ENCODE measurements around the gene TELO2.
A peak's percentile ranks its signal among the peaks of the same experiment; 100 is the strongest.

TELO2 gene

DNA sequence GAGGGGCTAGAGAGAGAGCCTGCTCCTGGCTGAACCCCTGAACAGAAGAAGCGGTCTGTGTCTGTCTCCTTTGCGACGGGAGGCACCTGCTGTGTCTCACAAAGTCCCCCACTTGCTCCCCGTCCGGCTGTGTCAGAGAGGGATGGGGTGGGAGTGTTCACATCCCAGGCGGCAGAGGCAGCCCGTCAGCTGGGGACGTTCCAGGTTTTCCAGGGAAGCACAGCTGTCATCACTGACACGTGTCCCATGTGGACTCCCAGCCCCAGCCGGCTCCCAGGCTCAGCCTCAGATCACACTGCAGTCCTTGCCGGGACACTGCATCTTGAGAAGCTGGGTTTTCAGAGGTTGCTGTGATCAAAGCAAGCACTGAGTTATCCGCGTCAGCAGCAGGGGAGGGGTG is 1.6 kb downstream of the TELO2 start:
- intact Hi-C loops (cut with DNase I) = loop anchor here (10.0 kb wide), 1 partner anchor 120 kb away; the partner anchor contains the start of genes CRAMP1 and IFT140
- peak in 3 of 10 donors; percentile 43 to 83 (median 78) for DNase-seq

DNA sequence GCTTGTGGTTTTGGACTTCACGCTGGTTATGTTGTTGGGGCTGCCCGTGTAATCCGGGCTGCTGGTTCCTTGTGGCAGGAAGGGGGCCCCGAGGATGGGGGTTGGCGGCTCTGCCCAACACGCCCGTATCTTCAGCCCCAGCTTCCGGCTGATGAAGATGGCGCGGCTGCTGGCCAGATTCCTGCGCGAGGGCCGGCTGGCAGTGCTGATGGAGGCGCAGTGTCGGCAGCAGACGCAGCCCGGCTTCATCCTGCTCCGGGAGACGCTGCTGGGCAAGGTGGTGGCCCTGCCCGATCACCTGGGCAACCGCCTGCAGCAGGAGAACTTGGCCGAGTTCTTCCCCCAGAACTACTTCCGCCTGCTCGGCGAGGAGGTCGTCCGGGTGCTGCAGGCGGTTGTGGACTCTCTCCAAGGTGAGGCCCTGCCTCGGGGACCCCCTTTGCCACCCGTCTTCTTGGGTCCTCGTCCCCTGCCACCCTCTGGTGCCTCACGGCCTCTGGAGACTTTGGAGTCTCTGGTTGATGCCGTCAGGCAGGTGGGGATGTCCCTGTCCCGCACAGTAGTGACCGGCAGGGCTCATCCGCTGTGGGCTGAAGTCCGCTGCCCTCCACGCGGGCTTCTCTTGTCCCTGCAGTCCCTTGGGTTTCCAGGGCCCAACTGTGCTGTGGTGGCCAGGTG is 2.2 kb downstream of the TELO2 start:
- DNase-seq = peak in 3 of 10 donors; percentile 43 to 71 (median 62)
- intact Hi-C loops (cut with DNase I) = loop anchor here (10.0 kb wide), 1 partner anchor 119 kb away; the partner anchor contains the start of genes CRAMP1 and IFT140

DNA sequence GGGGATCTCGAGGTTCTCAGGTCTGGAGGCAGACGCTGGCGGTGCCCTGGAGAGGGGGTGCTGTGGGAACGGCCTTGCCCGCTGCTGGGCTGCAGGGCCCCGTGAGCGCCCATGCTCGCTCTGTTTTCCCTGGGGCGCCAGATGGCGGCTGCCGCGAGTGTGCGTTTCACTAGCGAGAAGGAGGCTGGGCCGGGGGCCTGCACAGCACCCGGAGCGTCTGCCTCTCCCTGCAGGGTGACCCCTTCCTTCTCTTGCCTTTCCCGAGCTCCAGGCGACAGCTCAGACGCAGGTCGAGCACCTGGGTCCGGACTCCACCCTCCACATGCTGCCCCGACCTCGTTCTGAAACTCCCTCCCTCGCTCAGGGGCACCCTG is 2.7 kb downstream of the TELO2 start:
- intact Hi-C loops (cut with DNase I) = loop anchor here (10.0 kb wide), 1 partner anchor 119 kb away; the partner anchor contains the start of genes CRAMP1 and IFT140
- peak in 3 of 10 donors; percentile 58 to 74 (median 65) for DNase-seq

DNA sequence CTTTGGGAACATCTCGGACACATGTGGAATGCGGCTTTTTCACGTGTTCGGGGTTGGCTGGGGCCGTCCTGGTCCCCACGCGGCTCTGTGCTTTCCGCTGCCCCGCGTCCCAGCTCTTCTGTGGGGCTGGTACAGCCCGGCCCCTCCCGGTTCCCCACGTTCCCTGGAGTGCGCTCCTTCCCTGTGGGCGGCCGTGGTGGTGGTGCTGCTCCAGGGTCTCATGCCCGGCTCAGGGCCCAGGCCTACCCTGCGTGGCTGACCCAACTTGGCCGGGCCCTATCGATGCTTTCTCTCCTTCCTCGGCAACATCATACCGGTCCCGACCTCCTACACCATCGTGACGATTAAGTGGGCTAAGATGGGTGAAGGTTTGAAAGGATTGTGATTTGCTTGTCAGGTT is 3.3 kb downstream of the TELO2 start:
- intact Hi-C loops (cut with DNase I) = loop anchor here (10.0 kb wide), 1 partner anchor 118 kb away; the partner anchor contains the start of genes CRAMP1 and IFT140
- DNase-seq = peak in 1 of 10 donors; percentile 61

DNA sequence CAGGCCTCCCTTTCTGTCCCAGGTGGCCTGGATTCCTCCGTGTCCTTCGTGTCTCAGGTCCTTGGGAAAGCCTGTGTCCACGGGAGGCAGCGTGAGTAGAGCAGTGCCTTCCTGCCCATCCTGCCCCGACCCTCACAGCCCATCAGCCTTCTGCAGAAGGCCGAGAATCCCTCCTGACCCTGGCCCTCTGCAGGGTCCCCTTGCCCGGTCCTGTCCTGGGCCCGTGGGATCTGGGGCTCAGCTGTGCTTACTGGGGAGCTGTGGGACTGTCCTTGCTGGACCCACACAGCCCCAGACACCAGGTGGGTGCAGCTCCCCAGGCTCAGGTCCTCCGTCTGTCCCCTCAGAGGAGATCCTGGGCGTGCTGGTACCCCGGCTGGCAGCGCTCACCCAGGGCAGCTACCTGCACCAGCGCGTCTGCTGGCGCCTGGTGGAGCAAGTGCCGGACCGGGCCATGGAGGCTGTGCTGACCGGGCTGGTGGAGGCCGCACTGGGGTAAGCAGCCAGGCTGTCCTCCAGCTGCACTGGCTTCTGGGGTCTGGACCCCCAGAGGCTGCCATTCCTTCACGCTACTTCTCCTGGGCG is 3.9 kb downstream of the TELO2 start:
- DNase-seq = peak in 3 of 10 donors; percentile 30 to 85 (median 80)
- intact Hi-C loops (cut with DNase I) = loop anchor here (10.0 kb wide), 1 partner anchor 118 kb away; the partner anchor contains the start of genes CRAMP1 and IFT140

DNA sequence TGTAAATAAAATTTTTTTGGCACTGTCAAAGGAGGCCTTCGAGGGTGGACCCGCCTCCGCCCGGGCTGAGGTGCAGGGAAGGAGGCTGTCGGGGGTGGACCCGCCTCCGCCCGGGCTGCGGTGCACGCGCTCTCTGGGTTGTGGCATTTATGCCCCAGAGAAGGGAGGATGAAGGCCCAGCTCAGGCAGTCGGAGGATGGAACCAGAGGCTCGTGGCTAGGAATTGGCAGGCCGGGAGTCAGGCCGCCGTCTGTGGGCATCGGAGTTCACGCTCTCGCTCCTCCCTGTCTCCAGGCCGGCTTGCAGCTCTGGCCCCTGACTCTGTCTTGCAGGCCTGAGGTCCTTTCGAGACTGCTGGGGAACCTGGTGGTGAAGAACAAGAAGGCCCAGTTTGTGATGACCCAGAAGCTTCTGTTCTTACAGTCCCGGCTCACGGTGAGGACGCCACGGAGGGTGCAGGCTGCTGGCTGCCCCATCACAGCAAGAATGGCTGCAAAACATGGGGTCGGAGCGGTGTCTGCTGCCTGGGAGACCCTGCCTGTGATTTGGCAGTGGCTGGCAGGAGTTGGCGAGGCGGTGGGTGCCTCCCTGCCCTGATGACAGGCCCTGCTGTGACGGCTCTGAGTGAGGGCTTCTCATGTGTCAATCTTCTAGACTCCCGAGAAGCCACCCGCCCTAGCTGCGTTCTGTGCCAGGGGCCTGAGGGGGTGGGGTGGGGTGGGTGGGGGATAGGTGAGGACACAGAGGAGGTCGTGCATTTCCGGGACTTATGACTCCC is 5.9 kb downstream of the TELO2 start:
- intact Hi-C loops (cut with DNase I) = loop anchor here (10.0 kb wide), 1 partner anchor 116 kb away; the partner anchor contains the start of genes CRAMP1 and IFT140
- peak in 3 of 10 donors; percentile 52 to 86 (median 62) for DNase-seq

DNA sequence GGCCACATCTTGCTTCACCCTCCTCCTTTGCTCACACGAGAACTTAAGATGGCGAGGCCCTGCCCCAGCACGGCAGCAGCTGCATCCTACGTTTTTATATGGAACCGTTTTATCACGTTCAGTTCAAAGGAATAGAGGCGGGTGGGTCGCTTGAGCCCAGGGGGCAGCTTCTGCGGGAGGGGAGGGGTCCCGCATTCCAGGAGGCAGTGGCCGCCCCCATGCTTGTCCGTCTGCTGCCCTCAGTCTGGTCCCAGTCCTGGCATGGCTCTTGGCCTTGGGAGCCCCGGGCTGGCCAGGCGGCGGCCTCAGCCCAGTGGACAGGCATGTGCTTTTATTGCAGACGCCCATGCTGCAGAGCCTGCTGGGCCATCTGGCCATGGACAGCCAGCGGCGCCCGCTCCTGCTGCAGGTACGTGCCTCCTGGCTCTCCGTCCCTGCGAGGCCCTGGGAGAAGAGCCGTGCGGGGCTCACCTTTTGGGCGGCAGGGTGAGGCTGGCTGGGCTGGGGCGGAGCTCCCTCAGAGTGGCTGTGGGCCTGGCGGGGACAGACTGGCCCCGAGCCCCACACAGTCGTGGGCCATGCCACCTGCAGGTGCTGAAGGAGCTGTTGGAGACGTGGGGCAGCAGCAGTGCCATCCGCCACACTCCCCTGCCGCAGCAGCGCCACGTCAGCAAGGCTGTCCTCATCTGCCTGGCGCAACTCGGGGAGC is 6.8 kb downstream of the TELO2 start:
- DNase-seq = peak in 2 of 10 donors; percentile 59 to 70
- intact Hi-C loops (cut with DNase I) = loop anchor here (10.0 kb wide), 1 partner anchor 115 kb away; the partner anchor contains the start of genes CRAMP1 and IFT140

DNA sequence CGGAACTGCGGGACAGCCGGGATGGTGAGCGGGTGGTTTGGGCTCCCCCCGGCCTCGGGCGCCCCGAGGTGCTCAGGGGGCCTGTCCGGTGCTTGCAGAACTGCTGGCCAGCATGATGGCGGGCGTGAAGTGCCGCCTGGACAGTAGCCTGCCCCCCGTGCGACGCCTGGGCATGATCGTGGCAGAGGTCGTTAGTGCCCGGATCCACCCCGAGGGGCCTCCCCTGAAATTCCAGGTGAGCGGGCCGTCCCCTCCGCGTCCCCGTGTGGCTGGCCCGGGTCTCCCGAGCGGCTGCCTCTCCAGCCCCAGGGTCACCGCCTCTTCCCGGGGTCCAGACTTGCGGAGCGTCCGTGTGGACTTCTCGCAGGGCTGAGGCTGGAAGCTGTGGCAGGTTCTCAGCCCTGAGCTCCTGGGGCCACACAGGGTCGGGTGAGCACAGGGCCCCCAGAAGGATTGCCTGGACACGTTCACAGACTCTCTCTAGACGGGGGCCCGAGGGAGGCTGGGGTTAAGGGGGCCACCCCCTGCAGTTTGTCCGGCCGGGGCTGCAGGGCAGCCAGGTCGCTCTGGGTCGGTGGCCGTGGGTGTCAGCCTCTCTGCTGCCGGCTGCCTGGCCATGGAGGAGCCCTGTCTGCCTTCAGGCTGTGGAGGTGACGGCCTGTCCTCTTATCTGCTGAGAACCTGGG is 7.4 kb downstream of the TELO2 start:
- intact Hi-C loops (cut with DNase I) = no loop called here
- peak in 2 of 10 donors; percentile 30 to 76 for DNase-seq

DNA sequence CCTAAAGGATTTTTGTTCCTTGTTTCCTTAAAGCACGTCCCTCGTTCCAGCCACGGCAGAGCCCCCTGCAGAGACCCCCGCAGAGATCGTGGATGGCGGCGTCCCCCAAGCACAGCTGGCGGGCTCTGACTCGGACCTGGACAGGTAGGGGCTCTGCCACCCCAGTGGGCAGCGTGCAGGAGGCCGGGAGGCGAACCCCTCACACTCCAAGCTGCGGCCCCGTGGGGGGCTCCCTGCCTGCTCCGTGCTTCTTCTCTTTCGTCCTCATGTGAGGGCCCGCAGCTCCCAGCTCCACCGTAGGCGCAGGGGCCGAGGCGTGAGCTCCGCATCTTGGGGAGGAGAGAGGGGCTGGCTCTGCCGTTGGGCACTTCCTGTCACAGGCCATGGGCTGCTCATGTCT is 8.5 kb downstream of the TELO2 start:
- intact Hi-C loops (cut with DNase I) = no loop called here
- peak in 1 of 10 donors; percentile 56 for DNase-seq

DNA sequence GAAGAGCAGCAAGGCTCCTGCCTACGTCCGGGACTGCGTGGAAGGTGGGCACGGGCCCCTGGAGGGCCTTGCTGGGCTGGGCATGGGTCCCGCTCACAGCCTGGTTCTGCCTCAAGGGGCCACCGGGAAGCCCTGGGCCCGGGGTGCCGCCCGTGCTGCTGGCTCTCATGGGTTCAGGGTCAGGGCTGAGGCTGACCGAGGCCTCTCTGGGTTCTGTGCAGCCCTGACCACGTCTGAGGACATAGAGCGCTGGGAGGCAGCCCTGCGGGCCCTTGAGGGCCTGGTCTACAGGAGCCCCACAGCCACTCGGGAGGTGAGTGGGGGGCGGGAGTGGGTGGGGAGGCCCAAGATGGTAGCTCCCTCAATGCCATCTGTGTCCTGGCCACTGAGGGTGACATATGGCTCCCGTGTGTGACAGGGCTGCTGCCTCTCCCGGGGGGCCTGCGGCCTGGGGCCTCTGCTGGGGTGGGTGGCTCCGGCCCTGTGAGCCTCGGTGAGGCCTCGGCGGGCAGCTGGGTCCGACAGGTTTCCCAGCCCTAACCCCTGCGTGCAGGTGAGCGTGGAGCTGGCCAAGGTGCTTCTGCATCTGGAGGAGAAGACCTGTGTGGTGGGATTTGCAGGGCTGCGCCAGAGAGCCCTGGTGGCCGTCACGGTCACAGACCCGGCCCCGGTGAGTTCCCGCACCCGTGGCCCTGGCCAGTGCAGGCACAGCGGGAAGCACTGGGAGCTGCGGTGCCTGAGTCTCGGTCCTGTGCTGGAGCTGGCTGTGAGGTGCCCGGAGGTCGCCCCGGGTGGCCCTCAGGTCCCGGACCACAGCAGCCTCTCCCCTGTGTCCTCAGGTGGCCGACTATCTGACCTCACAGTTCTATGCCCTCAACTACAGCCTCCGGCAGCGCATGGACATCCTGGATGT is 9.2 kb downstream of the TELO2 start:
- peak in 2 of 10 donors; percentile 76 to 79 for DNase-seq
- intact Hi-C loops (cut with DNase I) = no loop called here

DNA sequence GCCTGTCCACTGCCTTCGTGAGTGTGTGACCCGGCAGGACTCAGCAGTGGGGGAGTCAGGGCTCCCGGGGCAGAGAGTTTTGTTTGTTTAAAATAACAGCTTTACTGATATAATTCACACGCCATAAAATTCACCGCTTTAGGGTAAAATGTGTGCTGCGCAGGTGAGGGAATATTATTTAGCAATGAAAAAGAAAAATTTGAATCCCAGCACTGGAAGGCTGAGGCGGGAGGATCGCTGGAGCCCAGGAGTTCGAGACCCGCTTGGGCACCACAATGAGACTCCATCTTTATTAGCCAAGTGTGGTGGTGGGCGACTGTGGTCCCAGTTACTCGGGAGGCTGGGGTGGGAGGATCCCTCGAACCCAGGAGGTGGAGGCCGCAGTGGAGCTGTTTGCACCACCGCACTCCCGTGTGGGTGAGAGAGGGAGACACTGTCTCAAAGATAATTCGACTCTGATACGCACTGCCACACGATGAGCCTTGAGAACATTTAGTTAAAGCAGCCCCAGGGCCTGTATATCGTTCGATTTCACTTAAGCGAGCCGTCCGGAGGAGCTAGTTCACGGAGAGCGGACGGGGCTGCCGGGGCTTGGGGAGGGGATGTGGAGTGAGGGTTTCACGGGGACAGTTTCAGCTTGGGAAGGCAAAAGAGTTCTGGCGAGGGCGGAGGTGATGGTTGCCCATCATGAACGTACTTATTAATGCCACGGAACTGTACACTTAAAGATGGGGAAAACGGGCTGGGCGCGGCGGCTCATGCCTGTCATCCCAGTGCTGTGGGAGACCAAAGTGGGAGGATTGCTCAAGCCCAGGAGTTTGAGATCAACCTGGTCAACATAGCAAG is 10.2 kb downstream of the TELO2 start:
- intact Hi-C loops (cut with DNase I) = no loop called here
- peak in 1 of 10 donors; percentile 67 for DNase-seq

DNA sequence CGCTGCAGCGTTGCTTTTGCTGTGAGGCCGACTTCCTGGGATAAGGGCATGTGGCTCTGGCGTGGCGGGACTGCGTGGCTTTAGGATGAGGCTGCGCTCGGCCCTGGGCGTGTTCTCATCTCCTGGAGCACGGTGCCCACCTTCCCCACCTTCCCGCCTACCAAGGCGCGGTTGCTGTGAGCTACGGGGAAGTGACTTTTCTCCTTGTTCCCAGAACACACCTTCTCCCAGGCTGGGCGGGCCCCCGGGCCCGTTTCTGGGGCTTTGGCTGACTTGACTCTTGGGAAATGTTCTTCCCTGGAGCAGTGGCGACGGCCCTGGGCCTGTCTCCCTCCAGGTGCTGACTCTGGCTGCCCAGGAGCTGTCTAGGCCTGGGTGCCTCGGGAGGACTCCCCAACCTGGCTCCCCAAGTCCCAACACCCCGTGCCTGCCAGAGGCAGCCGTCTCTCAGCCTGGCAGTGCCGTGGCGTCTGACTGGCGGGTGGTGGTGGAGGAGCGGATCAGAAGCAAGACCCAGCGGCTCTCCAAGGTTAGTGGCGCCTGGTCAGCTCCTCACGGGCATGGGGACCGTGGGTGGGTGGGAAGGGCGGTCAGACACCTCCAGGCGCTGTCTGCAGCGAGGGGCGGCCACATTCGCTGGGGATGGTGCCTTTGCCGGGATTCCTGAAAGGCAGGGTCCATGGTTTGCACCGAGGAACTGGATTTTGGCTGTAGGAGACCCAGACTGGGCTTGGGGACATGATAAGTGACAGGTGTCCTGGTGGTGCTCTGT is 12.1 kb downstream of the TELO2 start:
- DNase-seq = no peak
- intact Hi-C loops (cut with DNase I) = no loop called here

DNA sequence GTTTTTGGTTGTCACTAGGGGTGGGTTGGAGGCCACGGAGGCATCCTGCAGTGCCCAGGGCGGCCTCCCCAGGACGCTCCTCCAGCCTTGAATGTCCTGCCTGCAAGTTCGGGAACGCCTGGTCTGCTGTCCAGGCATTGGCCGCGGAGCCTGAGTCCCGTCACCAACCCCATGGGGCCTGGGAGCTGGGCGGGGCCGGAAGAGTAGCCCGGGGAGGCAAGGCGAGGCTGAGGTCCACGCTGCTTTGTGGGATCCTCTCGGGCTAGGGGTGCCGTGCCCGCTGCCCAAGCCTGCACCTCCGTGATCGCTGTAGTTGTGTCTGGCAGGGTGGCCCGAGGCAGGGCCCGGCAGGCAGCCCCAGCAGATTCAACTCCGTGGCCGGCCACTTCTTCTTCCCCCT is 12.8 kb downstream of the TELO2 start:
- peak in 1 of 10 donors; percentile 70 for DNase-seq
- intact Hi-C loops (cut with DNase I) = no loop called here

DNA sequence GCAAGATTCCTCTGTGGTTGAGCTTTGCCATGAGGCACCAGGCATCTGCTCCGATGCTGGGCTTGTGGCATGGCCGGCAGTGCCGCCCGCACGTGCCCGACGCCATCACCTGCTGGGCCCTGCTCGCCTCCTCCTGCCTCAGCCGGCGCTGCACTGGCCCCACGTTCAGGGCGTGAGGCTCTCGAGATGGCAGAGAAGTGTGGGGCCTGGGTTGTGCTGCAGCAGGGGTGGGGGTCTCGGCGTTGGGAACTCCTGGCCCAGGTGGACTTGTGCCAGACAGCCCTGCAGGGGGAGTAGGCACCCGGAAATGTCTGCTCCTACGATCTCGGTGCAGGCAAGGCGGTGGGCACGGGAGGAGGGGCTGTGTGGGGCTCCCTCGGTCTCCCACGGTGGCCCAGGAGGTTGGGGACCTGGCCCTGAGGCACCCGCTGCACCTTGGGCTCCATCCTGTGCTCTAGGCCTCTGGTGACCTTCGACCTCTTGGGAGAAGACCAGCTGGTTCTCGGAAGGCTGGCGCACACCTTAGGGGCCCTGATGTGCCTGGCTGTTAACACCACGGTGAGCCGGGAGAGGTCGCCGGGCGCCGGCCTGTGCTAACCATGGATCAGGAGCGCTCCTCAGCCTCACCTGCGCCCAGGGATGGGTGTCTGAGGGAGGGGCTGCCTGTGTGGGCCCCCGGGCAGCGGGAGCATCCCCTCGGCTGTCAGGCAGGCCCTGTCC is 13.5 kb downstream of the TELO2 start:
- peak in 1 of 10 donors; percentile 66 for DNase-seq
- intact Hi-C loops (cut with DNase I) = no loop called here

DNA sequence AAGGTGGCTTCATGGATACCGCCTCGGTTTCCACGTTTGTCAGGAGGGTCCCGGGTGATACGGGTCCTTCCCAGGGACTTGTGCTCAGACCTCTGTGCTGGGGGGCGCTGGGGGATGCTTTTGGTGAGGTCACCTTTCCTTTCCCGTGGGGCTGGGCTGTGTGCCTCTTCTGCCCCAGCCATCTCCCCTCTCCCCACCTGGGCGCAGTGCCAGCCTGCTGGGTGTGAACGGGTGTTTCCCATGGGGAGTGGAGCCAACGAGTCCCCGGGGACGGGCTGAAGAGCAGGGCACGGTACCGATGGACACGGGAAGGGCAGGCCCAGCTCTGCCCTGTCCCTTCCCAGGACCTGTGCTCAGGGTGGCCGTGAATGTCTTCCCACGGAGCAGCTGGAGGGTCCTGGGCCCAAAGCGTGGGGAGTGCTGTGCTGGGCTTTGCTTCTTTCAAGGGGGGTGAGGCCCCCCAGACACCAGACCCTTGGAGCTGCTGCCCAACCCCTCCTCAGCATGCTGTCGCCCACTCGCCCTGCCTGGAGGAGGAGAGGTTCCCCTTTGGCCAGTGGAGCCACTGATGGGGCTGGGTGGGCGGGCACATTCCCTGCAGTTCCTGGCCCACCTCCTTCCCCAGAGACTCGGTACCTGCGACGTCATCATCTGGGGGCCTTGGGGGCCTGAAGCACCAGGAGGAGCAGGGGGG is 15.5 kb downstream of the TELO2 start:
- DNase-seq = no peak
- intact Hi-C loops (cut with DNase I) = no loop called here

Data from posterior cingulate gyrus (tissue), 11 donors.